CD4-positive, alpha-beta T cell treated with Interferon alpha-2 for 1 hour (primary cell): Measurements from ENCODE around the gene GJA3.
"Not testable (repeated sequence)": the region's sequence is repeated elsewhere in the genome, so short reads cannot be mapped to it uniquely, and the experiment has no call there.

Experiments used
- DNase-seq, 2 donors: peaks; one replicate each; pipeline ENCODE4 v3.0.0-alpha.2; 2020 to 2022

Gene GJA3

DNA sequence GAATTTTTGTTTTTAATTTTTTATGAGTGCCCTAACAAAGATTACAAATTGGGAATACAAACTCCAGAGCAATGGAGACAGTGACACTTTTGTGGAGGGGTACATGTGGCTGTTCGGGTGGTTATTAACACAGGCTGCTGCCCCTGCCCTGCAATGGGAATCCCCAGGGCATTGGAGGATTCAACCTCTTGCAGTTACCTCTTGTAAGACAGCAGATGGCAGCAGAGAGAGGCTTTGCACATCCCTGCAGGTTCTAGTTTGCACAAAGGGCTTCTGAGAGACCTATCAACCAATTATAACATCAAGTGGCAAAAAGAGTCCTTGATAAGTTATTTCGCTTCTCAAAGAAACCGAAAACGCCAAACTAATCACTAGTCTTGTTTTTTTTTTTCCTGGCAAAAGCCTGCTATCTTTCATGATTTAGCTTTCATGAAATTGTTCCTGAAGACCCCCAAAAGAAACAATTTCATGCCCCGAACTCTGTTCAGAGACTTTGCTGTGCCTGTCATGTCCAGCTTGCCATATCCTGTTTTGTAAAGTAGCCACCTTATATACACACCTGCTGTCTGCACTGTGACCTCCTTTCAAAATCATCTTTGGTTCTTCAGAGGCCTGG, 21.5 kb upstream of the GJA3 start:
- DNase-seq = peak; percentile 66 to 78

- no peak for DNase-seq
These were observed 20.3 kb upstream of the GJA3 start for GRCh38 chr13:20181188-20181587.

GRCh38 chr13:20178156-20178555, 17.3 kb upstream of the GJA3 start:
- DNase-seq = no peak

GRCh38 chr13:20177049-20177831, 16.4 kb upstream of the GJA3 start:
- no peak for DNase-seq

GRCh38 chr13:20175907-20176652, 15.2 kb upstream of the GJA3 start:
- DNase-seq = no peak

GRCh38 chr13:20175406-20175794, 14.5 kb upstream of the GJA3 start:
- DNase-seq = no peak

- peak; percentile 25 to 81 for DNase-seq
These were observed 14.0 kb upstream of the GJA3 start for GRCh38 chr13:20174656-20175405.

- DNase-seq = no peak
These were observed 12.4 kb upstream of the GJA3 start for GRCh38 chr13:20173116-20173746.

DNA sequence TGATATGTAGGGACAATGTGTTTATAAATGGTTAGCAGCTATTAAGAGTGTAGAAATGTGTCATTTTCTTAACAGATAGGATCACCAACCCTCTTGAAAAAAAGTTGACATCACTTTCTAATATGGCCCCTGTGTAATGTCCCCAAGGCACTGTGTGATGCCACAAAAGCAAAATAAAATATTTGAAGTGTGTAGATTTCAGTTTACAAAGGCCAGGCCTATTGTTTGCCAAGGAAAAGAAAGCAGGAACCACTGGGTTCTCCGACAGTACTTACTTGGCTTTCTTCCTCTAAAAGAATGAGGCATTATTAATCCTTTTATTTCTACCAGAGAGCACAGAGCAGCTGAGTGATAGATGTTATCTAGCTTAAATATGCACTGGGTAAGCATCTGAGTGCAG, 10.5 kb upstream of the GJA3 start:
- DNase-seq = no peak

- DNase-seq = no peak
These were observed 10.1 kb upstream of the GJA3 start for GRCh38 chr13:20170921-20171320.

- DNase-seq = no peak
These were observed 7.5 kb upstream of the GJA3 start for GRCh38 chr13:20168396-20168795.

DNA sequence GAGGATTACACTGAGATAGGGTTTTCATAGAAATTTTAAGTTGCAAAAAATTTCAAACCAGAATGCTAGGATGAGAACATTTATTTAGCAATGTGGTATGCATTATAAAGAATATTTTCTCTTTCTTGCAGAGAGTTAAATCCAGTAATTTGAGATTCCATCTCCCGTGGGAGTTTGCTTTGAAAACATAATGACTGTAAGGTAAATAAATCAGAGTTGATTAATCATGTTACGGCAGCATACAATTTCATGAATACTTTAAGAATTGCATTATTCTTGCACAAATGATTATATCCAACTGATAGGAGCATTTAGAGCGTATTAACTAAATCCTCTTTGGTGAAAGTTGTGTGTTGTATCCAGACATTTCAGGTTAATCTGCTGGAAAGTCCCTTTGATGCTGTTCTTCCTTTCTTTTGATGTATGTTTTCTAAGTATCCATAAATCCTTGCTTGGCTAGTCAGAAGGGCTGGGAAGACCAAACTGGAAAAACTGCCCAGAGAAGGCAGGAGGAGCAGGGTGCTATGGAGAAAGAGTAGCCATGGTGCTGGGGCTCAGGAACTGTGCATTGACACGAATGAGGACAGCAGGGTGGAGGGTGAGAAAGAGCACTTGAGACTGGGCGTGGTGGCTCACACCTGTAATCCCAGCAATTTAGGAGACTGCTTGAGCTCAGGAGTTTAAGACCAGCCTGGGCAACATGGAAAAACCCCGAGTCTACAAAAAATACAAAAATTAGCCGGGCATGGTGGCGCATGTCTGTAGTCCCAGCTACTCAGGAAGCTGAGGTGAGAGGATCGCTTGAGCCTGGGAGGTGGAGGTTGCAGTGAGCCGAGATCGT, 4.8 kb upstream of the GJA3 start:
- DNase-seq = no peak

DNA sequence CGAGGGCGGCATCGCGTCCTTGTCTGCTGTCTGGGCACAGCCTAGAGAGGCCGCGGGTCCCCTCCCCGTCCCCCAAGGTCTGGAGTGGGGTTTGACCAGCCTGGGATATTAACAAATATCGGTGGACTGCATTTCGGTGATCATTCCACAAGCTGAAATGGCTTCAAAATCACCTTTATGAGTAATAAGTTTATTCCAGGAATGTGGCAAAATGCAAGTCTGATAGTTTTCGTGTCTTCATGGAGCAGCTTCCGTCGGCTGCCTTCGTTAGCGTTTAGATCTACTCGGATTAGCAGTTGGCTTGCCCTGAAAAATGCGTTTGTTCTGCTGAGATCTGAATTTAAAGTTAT, 1.1 kb upstream of the GJA3 start:
- no peak for DNase-seq

DNA sequence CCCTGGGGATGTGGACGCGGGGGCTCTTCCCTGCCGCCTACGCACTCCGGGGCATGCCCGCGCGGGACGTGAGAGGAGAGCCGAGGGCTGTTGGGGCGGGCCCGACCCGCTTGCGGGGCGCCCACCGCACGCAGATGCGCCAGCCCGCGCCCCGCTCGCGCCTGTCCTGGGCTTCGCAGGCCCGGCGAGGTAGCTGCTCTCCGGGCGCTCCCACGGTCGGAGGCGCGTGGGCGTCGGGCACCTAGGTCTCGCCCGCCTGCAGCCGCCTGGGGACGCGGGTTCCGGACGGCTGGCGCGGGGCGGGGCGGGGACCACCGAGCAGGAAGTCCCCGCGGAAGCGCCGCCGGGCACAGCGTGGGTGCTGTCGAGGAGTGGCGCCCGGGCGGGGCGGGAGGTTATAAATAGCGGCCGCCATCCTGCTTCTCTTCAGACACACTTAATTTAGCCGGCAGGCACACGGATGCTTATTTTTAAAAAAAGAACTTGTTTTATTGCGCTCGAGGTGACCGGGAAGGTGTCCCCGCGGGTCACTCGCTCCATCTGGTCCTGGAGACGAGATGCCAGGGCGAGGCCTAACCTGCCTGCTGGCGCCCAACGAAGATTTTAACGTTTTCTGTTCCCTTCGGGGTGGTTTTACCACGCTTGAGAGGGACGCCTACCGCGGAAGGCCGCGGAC, 561 bp upstream of the GJA3 start:
- DNase-seq = peak; percentile 60 to 67

GRCh38 chr13:20159646-20160305, 1.1 kb downstream of the GJA3 start:
- DNase-seq = no peak

DNA sequence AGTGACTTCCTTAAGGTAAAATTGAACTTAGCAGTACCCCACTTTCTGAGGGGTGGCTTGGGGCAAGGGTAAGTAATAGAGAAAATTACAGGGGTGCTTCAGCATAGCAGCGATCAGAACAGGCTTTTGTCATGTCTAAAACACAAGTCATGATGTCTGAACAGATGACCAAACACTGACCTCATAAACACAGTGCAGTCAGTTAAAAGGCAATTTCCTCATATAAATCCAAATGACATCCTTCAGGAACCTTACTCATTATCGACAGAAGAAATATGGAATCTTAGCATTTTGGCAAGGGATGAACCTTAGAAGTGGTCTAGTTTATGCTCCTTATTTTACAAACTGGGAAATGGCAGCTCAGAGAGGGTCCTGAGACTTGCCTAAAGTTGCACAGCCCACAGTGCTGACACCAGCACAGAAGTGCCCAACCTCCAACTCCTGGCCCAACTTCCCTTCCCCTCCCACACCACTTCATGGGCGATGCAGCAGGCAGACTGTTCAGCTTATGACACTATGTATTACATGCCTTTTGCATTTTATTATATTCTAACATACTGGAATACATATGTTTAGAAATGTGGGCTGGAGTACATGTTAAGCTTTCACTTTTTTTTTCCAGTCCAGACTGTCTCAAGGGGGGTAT, 3.6 kb downstream of the GJA3 start:
- DNase-seq = no peak

DNA sequence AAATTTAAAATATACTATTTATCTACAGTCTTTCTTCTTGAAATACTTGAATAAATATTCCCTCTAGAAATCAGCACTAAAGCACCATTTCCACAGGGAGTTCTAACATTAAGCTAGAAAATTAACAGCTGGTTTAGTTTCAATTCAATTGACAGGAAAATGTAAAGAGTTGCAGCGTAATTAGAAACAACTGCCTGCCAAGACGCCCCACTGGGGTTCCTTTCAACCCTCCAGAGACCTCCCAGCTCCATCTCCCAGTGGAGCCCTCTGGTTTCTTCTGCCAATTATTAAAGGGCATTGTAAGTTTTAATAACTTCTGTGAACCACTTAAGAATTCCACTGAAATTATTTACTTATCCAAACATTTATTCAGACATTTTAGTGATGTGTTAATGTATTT, 4.2 kb downstream of the GJA3 start:
- DNase-seq = no peak

- DNase-seq = not testable (repeated sequence)
These were observed 7.6 kb downstream of the GJA3 start for GRCh38 chr13:20153290-20153689.

- no peak for DNase-seq
These were observed 9.2 kb downstream of the GJA3 start for GRCh38 chr13:20151612-20152011.

DNA sequence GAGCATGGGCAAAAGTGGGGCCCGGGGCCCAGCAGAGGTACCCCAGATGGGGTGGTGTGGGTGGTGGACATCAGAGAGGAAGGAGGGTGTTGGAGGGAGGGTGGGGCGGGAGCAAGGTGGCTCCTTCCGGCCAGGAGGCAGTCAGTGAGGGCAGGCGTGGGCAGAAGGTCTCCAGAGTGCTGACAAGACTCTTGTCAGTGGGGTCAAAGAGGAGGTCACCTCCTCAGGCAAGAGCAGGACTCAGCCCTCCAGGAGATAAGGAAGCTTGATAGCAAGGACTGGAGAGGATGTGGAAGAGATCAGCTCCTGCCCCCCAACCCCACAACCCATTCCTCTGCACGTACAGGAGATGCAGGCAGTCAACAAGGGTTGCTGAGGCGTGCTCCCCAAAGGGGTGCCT, 9.8 kb downstream of the GJA3 start:
- DNase-seq = no peak
